ENCODE data around the gene CYP20A1.

Gene CYP20A1

DNA sequence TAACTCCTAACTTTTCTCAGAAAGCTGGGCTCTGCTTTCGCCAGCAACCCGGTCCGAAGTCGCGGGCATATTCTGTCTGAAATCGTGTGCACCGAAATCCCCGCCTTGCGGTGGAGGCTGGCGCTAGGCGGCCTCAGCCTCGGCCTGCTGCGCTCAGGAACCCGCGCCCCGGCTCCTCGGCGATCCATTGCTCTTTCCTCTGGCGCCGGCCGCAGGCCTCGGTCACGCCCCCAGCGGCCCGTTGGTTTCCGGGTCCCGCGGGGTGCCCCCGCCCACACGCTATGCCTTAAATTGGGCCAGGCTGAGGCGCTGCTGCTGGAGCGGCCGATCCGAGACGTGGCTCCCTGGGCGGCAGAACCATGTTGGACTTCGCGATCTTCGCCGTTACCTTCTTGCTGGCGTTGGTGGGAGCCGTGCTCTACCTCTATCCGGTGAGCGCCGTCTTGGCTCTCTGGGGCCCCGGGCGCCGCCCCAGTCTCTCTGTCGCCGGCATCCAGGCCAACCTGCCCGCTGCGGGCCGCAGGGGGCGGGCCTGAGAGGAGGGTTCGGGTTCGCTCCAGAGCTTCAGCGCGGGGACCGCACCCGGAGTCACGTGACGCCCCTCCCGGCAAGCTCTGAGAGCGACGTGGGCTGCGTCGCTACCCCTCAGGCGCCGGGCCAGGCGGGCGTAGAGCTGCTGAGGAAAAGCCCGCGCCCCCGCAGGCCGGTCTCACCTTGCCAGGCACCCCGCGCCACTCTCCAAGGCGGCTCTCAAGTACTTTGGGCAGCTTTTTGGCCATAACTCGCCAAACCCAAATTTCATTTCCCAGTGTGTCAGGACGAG lies at the start of gene CYP20A1 (continued):
- TF ChIP-seq SP2 (tag by site-specific recombination; IDR thresholded peaks at IDR 0.05) (peak; percentile 81), ZNF626 (tag by site-specific recombination; IDR thresholded peaks at IDR 0.05) (no peak), ZNF423 (tag by site-specific recombination; IDR thresholded peaks at IDR 0.05) (no peak), ZNF791 (tag by site-specific recombination; IDR thresholded peaks at IDR 0.05) (no peak), ZNF274 (IDR thresholded peaks at IDR 0.05; ENCODE audit: low read length) (no peak), ZNF274 (tag by site-specific recombination; IDR thresholded peaks at IDR 0.05; ENCODE audit: borderline replicate concordance) (no peak), MYNN (tag by site-specific recombination; IDR thresholded peaks at IDR 0.05; ENCODE audit: borderline replicate concordance) (no peak), ZNF133 (tag by site-specific recombination; IDR thresholded peaks at IDR 0.05) (no peak), ZBTB49 (tag by site-specific recombination; IDR thresholded peaks at IDR 0.05; ENCODE audit: low read depth) (no peak), ZNF792 (tag by site-specific recombination; IDR thresholded peaks at IDR 0.05) (no peak), ZNF354C (tag by site-specific recombination; IDR thresholded peaks at IDR 0.05; ENCODE audit: borderline replicate concordance, low read depth) (no peak), MZF1 (tag by site-specific recombination; IDR thresholded peaks at IDR 0.05; ENCODE audit: borderline replicate concordance) (peak; percentile 57; the same call in 1 of the 2 replicates), GLI4 (tag by site-specific recombination; IDR thresholded peaks at IDR 0.05) (no peak), ZNF558 (tag by site-specific recombination; IDR thresholded peaks at IDR 0.05) (no peak), ZNF239 (tag by site-specific recombination; IDR thresholded peaks at IDR 0.05) (no peak), MEIS1 (CRISPR knock-in tag; IDR thresholded peaks at IDR 0.05; ENCODE audit: borderline replicate concordance) (no peak), ZNF549 (tag by site-specific recombination; IDR thresholded peaks at IDR 0.05) (no peak), ZNF16 (tag by site-specific recombination; IDR thresholded peaks at IDR 0.05; ENCODE audit: low read depth) (no peak), GFI1B (tag by site-specific recombination; IDR thresholded peaks at IDR 0.05) (no peak), ZNF610 (tag by site-specific recombination; IDR thresholded peaks at IDR 0.05; ENCODE audit: borderline replicate concordance) (peak; percentile 82), ZNF843 (tag by site-specific recombination; IDR thresholded peaks at IDR 0.05) (peak; percentile 82), ZNF521 (tag by site-specific recombination; IDR thresholded peaks at IDR 0.05) (no peak), BCL11A (tag by site-specific recombination; IDR thresholded peaks at IDR 0.05; ENCODE audit: low read depth) (no peak)
- TF ChIP-seq, protein P1, sequence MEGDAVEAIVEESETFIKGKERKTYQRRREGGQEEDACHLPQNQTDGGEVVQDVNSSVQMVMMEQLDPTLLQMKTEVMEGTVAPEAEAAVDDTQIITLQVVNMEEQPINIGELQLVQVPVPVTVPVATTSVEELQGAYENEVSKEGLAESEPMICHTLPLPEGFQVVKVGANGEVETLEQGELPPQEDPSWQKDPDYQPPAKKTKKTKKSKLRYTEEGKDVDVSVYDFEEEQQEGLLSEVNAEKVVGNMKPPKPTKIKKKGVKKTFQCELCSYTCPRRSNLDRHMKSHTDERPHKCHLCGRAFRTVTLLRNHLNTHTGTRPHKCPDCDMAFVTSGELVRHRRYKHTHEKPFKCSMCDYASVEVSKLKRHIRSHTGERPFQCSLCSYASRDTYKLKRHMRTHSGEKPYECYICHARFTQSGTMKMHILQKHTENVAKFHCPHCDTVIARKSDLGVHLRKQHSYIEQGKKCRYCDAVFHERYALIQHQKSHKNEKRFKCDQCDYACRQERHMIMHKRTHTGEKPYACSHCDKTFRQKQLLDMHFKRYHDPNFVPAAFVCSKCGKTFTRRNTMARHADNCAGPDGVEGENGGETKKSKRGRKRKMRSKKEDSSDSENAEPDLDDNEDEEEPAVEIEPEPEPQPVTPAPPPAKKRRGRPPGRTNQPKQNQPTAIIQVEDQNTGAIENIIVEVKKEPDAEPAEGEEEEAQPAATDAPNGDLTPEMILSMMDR (tag by site-specific recombination; IDR thresholded peaks at IDR 0.05) = peak; percentile 94
- TF ChIP-seq, protein P2, sequence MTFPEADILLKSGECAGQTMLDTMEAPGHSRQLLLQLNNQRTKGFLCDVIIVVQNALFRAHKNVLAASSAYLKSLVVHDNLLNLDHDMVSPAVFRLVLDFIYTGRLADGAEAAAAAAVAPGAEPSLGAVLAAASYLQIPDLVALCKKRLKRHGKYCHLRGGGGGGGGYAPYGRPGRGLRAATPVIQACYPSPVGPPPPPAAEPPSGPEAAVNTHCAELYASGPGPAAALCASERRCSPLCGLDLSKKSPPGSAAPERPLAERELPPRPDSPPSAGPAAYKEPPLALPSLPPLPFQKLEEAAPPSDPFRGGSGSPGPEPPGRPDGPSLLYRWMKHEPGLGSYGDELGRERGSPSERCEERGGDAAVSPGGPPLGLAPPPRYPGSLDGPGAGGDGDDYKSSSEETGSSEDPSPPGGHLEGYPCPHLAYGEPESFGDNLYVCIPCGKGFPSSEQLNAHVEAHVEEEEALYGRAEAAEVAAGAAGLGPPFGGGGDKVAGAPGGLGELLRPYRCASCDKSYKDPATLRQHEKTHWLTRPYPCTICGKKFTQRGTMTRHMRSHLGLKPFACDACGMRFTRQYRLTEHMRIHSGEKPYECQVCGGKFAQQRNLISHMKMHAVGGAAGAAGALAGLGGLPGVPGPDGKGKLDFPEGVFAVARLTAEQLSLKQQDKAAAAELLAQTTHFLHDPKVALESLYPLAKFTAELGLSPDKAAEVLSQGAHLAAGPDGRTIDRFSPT (tag by site-specific recombination; IDR thresholded peaks at IDR 0.05) = peak; percentile 85
- TF ChIP-seq, protein P3, sequence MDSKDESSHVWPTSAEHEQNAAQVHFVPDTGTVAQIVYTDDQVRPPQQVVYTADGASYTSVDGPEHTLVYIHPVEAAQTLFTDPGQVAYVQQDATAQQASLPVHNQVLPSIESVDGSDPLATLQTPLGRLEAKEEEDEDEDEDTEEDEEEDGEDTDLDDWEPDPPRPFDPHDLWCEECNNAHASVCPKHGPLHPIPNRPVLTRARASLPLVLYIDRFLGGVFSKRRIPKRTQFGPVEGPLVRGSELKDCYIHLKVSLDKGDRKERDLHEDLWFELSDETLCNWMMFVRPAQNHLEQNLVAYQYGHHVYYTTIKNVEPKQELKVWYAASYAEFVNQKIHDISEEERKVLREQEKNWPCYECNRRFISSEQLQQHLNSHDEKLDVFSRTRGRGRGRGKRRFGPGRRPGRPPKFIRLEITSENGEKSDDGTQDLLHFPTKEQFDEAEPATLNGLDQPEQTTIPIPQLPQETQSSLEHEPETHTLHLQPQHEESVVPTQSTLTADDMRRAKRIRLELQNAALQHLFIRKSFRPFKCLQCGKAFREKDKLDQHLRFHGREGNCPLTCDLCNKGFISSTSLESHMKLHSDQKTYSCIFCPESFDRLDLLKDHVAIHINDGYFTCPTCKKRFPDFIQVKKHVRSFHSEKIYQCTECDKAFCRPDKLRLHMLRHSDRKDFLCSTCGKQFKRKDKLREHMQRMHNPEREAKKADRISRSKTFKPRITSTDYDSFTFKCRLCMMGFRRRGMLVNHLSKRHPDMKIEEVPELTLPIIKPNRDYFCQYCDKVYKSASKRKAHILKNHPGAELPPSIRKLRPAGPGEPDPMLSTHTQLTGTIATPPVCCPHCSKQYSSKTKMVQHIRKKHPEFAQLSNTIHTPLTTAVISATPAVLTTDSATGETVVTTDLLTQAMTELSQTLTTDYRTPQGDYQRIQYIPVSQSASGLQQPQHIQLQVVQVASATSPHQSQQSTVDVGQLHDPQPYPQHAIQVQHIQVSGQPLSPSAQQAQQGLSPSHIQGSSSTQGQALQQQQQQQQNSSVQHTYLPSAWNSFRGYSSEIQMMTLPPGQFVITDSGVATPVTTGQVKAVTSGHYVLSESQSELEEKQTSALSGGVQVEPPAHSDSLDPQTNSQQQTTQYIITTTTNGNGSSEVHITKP (tag by site-specific recombination; IDR thresholded peaks at IDR 0.05) = peak; percentile 83
- TF ChIP-seq, protein P4, sequence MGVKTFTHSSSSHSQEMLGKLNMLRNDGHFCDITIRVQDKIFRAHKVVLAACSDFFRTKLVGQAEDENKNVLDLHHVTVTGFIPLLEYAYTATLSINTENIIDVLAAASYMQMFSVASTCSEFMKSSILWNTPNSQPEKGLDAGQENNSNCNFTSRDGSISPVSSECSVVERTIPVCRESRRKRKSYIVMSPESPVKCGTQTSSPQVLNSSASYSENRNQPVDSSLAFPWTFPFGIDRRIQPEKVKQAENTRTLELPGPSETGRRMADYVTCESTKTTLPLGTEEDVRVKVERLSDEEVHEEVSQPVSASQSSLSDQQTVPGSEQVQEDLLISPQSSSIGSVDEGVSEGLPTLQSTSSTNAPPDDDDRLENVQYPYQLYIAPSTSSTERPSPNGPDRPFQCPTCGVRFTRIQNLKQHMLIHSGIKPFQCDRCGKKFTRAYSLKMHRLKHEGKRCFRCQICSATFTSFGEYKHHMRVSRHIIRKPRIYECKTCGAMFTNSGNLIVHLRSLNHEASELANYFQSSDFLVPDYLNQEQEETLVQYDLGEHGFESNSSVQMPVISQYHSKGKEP (tag by site-specific recombination; IDR thresholded peaks at IDR 0.05) = no peak

Data from HEK293 (cell line).